Transverse colon (tissue), 4 donors: ENCODE data around the gene TSPAN5.

Source experiments
- CTCF ChIP-seq, 5 experiments: fragments of 200-600 bp in 3 of 5; fragments of 450-650 bp in 2 of 5; sonication (generic) in 3 of 5; IDR thresholded peaks; 1 replicate in 2 of 5; 2 replicates in 3 of 5; pipeline ENCODE4 v1.5.1; 2016 to 2017; ENCODE audit warnings: antibody characterized with exemption in 5 of 5, inconsistent platforms in 3 of 5, mild to moderate bottlenecking in 2 of 5, moderate library complexity in 1 of 5
- EP300 ChIP-seq: sonication (generic); formaldehyde crosslinking; IDR thresholded peaks from one replicate; pipeline ENCODE4 v1.6.1; 2017; ENCODE audit warnings: antibody characterized with exemption, low read depth
- POLR2A ChIP-seq: fragments of 450-650 bp; IDR thresholded peaks from one replicate; pipeline ENCODE4 v1.6.1; 2016; ENCODE audit warnings: antibody characterized with exemption, mild to moderate bottlenecking, moderate library complexity
- POLR2AphosphoS5 ChIP-seq, 3 donors: sonication (generic); formaldehyde crosslinking; IDR thresholded peaks; one replicate each; pipeline ENCODE4 v1.6.1; 2016; ENCODE audit warnings: antibody characterized with exemption in 3 of 3

- TF ChIP-seq CTCF (IDR thresholded peaks at IDR 0.05), result no peak
- no peak for TF ChIP-seq POLR2A
- TF ChIP-seq EP300, result no peak
- no peak for TF ChIP-seq POLR2AphosphoS5 (IDR thresholded peaks at IDR 0.05)
These were observed 16.2 kb upstream of the TSPAN5 start for GRCh38 chr4:98674404-98675173.
